Common myeloid progenitor, CD34-positive (primary cell): ENCODE results near the gene BEND6.
A peak's percentile ranks its signal among the peaks of the same experiment; 100 is the strongest.

Experiments used
- CTCF ChIA-PET: fragments of 350-600 bp; sonication (Branson Sonifier 250); formaldehyde crosslinking; loops from one replicate; lab custom pipeline; 2021; ENCODE audit warnings: antibody characterized with exemption; lab: Charles Lee
- POLR2A ChIA-PET: fragments of 350-600 bp; sonication (Branson Sonifier 250); formaldehyde crosslinking; loops from one replicate; lab custom pipeline; 2021; ENCODE audit warnings: antibody characterized with exemption; lab: Charles Lee
- DNase-seq, 3 donors: peaks; one replicate each; pipeline versions ENCODE4 v3.0.0 to v3.0.0-alpha.2; 2013
- H3K27ac ChIP-seq, 2 experiments: 1 replicate in 1 of 2; 2 replicates in 1 of 2; pipeline ENCODE4 v1.7.0; 2013; ENCODE audit warnings: inconsistent platforms in 2 of 2, low read length in 2 of 2, mild to moderate bottlenecking in 2 of 2, low read depth in 1 of 2, moderate library complexity in 1 of 2; ENCODE audit not compliant: severe bottlenecking in 2 of 2, insufficient read depth in 1 of 2, poor library complexity in 1 of 2
- H3K27me3 ChIP-seq, 5 experiments: replicated peaks in 2 of 5; 1 replicate in 3 of 5; 2 replicates in 2 of 5; pipeline versions ENCODE4 v1.6.1 to v1.7.0; 2013; ENCODE audit warnings: low read length in 4 of 5, mild to moderate bottlenecking in 2 of 5, moderate library complexity in 2 of 5, inconsistent platforms in 1 of 5; ENCODE audit not compliant: insufficient read depth in 5 of 5, control insufficient read depth in 4 of 5
- H3K36me3 ChIP-seq, 4 experiments: 1 replicate in 2 of 4; 2 replicates in 2 of 4; pipeline versions ENCODE4 v1.6.1 to v1.7.0; 2013; ENCODE audit warnings: low read length in 3 of 4, control low read depth in 1 of 4, mild to moderate bottlenecking in 1 of 4; ENCODE audit not compliant: control insufficient read depth in 4 of 4, insufficient read depth in 4 of 4
- H3K4me1 ChIP-seq, 4 experiments: 1 replicate in 3 of 4; 2 replicates in 1 of 4; pipeline versions ENCODE4 v1.6.1 to v1.7.1; 2013; ENCODE audit warnings: low read length in 3 of 4, mild to moderate bottlenecking in 3 of 4, control low read depth in 1 of 4, inconsistent platforms in 1 of 4, moderate library complexity in 1 of 4; ENCODE audit not compliant: control insufficient read depth in 4 of 4, insufficient read depth in 4 of 4; ENCODE audit errors: control extremely low read depth in 1 of 4
- H3K4me3 ChIP-seq, 7 experiments: 1 replicate in 4 of 7; 2 replicates in 3 of 7; pipeline versions ENCODE4 v1.5.1 to v1.7.0; 2013; ENCODE audit warnings: mild to moderate bottlenecking in 7 of 7, low read length in 6 of 7, moderate library complexity in 6 of 7, inconsistent platforms in 2 of 7, low read depth in 2 of 7, control low read depth in 1 of 7; ENCODE audit not compliant: insufficient read depth in 4 of 7, control insufficient read depth in 1 of 7; ENCODE audit errors: extremely low read depth in 1 of 7
- H3K9me3 ChIP-seq, 5 experiments: 1 replicate in 4 of 5; 2 replicates in 1 of 5; pipeline versions ENCODE4 v1.6.1 to v1.7.1; 2013; ENCODE audit warnings: low read length in 4 of 5, mild to moderate bottlenecking in 2 of 5, inconsistent platforms in 1 of 5, low read depth in 1 of 5, moderate library complexity in 1 of 5; ENCODE audit not compliant: control insufficient read depth in 4 of 5, insufficient read depth in 2 of 5; ENCODE audit errors: control extremely low read depth in 1 of 5
- WGBS: methylation state at CpG from one replicate; pipeline ENCODE4 v1.1.5; 2013; ENCODE audit not compliant: insufficient coverage; 5-methylcytosine and 5-hydroxymethylcytosine counted together

The BEND6 gene

GRCh38 chr6:57072108-57072507 lies 117.2 kb downstream of the BEND6 start:
- POLR2A ChIA-PET = no interaction called here
- DNase-seq = no peak
- 97% methylated on average over 3 of the region's 3 CpGs for WGBS
- Histone ChIP-seq H3K4me1 (no peaks in the 10 kb centered on the region), H3K27me3 (no peaks in the 10 kb centered on the region), H3K9me3 (no peaks in the 10 kb centered on the region), H3K36me3 (peaks cover 0 to 6% (median 3%) of the 10 kb centered on the region in 4 experiments), H3K27ac (no peak overlapping the region), H3K4me3 (no peak overlapping the region)
- CTCF ChIA-PET = no interaction called here

- ChIA-PET CTCF (no interaction called here), POLR2A (no interaction called here)
- Histone ChIP-seq H3K4me3 (no peak overlapping the region), H3K9me3 (peaks cover 0 to 4% (median 0%) of the 10 kb centered on the region in 5 experiments), H3K36me3 (peaks cover 0 to 3% (median 0%) of the 10 kb centered on the region in 4 experiments), H3K27me3 (no peaks in the 10 kb centered on the region), H3K27ac (no peak overlapping the region), H3K4me1 (no peaks in the 10 kb centered on the region)
- 93% methylated on average over 5 of the region's 8 CpGs for WGBS
- no peak for DNase-seq
These were observed 119.5 kb downstream of the BEND6 start for GRCh38 chr6:57074383-57074782.

- CTCF ChIA-PET = no interaction called here
- peak in 1 of 3 donors; percentile 10 for DNase-seq
- no peaks in the 10 kb centered on the region for H3K27me3 ChIP-seq
- H3K27ac ChIP-seq = no peak overlapping the region
- H3K4me3 ChIP-seq = no peak overlapping the region
- H3K4me1 ChIP-seq = no peaks in the 10 kb centered on the region
- peaks cover 0 to 6% (median 0%) of the 10 kb centered on the region in 5 experiments for H3K9me3 ChIP-seq
- H3K36me3 ChIP-seq = peaks cover 0 to 3% (median 0%) of the 10 kb centered on the region in 4 experiments
- POLR2A ChIA-PET = no interaction called here
These were observed 120.2 kb downstream of the BEND6 start for GRCh38 chr6:57075092-57075491.
